Measurements from ENCODE around the gene TTC39C. TPM values are rescaled to one million over a fixed set of nuclear protein-coding genes. Genes with fewer than 3 reads are reported as not detected.
"Not testable (repeated sequence)": the region's sequence is repeated elsewhere in the genome, so short reads cannot be mapped to it uniquely, and the experiment has no call there.

The TTC39C gene
- total and polyA plus RNA-seq, 7 donors: 0.48 to 2.4 (median 1.2) TPM

DNA sequence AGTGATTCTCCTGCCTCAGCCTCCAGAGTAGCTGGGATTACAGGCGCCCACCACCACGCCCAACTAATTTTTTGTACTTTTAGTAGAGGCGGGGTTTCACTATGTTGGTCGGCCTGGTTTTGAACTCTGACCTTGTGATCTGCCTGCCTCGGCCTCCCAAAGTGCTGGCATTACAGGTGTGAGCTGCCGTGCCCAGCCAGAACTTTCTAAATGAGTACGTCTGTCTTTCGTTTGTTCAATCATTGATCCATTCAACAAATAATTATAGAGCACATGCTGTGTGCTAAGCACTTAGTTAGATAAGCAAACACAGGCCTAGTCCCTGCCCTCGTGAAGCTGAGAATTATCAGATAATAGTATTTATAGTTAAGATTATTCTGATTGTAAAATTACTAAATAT lies 56.5 kb downstream of the TTC39C start:
- WGBS, 3 donors: 91 to 93% (median 92%) methylated on average over 9 of the region's 9 CpGs
- peaks cover 7% of the 10 kb centered on the region for H3K4me1 ChIP-seq
- H3K4me3 ChIP-seq: no peak overlapping the region
- no peaks in the 10 kb centered on the region for H3K36me3 ChIP-seq (ENCODE audit: insufficient read depth in 1 of 2, low read depth in 1 of 2)
- TF ChIP-seq, protein P1, sequence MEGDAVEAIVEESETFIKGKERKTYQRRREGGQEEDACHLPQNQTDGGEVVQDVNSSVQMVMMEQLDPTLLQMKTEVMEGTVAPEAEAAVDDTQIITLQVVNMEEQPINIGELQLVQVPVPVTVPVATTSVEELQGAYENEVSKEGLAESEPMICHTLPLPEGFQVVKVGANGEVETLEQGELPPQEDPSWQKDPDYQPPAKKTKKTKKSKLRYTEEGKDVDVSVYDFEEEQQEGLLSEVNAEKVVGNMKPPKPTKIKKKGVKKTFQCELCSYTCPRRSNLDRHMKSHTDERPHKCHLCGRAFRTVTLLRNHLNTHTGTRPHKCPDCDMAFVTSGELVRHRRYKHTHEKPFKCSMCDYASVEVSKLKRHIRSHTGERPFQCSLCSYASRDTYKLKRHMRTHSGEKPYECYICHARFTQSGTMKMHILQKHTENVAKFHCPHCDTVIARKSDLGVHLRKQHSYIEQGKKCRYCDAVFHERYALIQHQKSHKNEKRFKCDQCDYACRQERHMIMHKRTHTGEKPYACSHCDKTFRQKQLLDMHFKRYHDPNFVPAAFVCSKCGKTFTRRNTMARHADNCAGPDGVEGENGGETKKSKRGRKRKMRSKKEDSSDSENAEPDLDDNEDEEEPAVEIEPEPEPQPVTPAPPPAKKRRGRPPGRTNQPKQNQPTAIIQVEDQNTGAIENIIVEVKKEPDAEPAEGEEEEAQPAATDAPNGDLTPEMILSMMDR (IDR thresholded peaks at IDR 0.05): no peak
- intact Hi-C loops (cut with DNase I): no loop called here
- no peak for DNase-seq
- no peaks in the 10 kb centered on the region for H3K9me3 ChIP-seq
- no peak overlapping the region for H3K27ac ChIP-seq
- no peaks in the 10 kb centered on the region for H3K27me3 ChIP-seq (ENCODE audit: insufficient read depth in 3 of 3, low read length in 2 of 3)
- ATAC-seq: no peak

DNA sequence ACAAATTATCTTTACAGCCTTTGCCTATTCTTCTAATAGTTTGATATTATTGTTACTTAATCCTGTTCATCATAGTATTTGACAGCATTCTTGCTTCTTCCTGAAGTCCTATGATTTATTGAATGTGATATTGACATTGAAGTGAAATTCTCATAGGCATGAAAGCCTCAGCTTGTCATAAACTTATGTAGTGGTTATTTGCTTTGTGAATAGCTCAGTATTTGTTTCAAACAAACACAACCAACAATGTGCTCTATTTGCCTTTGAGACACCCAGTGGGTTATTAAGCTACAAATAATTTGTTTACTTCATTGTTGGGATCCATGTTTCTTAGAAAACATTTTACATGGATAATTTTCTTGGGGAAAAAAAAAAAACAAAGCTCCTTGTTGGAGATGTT lies 57.2 kb downstream of the TTC39C start:
- H3K4me3 ChIP-seq: no peak overlapping the region
- H3K27me3 ChIP-seq (ENCODE audit: insufficient read depth in 3 of 3, low read length in 2 of 3): no peaks in the 10 kb centered on the region
- no peak overlapping the region for H3K27ac ChIP-seq
- no peak for ATAC-seq
- no peak for DNase-seq
- no peaks in the 10 kb centered on the region for H3K36me3 ChIP-seq (ENCODE audit: insufficient read depth in 1 of 2, low read depth in 1 of 2)
- peaks cover 10% of the 10 kb centered on the region for H3K4me1 ChIP-seq
- intact Hi-C loops (cut with DNase I): no loop called here
- no peaks in the 10 kb centered on the region for H3K9me3 ChIP-seq
- TF ChIP-seq, protein P1 (IDR thresholded peaks at IDR 0.05): no peak

DNA sequence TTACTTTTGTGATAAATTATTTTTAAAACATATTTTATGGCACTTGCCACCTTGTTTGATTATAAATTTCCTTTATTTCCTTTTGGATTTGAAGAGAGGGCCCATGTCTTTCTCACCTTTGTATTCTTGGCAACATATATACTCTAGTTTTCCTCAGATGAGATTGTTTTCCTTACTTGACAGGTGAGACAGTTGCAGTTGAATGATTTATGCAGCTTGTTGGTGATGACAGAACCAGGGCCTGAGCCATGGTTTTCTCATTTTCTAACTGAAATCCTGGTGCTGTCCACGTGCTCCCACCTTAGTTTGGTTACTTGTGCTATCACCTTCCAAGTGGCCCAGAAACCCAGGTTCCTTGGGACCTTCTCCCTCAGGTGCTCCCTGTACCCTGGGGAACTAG lies 58.2 kb downstream of the TTC39C start:
- ATAC-seq (no peak), DNase-seq (no peak)
- intact Hi-C loops (cut with DNase I): no loop called here
- 83 to 92% (median 86%) methylated on average over 1 of the region's 1 CpG for WGBS, 3 donors
- H3K27me3 ChIP-seq (ENCODE audit: insufficient read depth in 3 of 3, low read length in 2 of 3): no peaks in the 10 kb centered on the region
- TF ChIP-seq, protein P1 (IDR thresholded peaks at IDR 0.05): no peak
- H3K4me1 ChIP-seq: peaks cover 10% of the 10 kb centered on the region
- H3K9me3 ChIP-seq: no peaks in the 10 kb centered on the region
- no peak overlapping the region for H3K27ac ChIP-seq
- H3K4me3 ChIP-seq: no peak overlapping the region
- H3K36me3 ChIP-seq (ENCODE audit: insufficient read depth in 1 of 2, low read depth in 1 of 2): no peaks in the 10 kb centered on the region

DNA sequence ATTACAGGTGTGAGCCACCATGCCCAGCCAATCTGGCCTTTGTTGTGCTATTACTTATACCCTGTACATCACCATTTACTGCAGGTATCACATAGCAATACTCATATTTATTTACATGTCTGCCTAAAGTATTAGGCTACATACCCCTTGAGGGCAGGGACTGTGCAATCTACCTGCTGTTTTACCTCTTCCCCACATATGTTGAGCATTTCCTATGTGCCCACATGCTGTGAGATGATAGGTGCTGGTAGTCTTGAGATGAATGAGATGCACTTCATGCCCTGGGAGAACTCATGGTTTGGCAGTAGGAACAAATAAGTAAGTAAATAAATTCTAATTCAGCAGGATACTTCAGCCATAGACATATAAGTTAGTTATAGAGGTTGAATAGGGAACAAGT lies 59.2 kb downstream of the TTC39C start:
- H3K9me3 ChIP-seq: no peaks in the 10 kb centered on the region
- peaks cover 10% of the 10 kb centered on the region for H3K4me1 ChIP-seq
- H3K36me3 ChIP-seq (ENCODE audit: insufficient read depth in 1 of 2, low read depth in 1 of 2): no peaks in the 10 kb centered on the region
- ATAC-seq: no peak
- TF ChIP-seq, protein P1 (IDR thresholded peaks at IDR 0.05): no peak
- intact Hi-C loops (cut with DNase I): no loop called here
- no peak overlapping the region for H3K4me3 ChIP-seq
- DNase-seq: no peak
- no peaks in the 10 kb centered on the region for H3K27me3 ChIP-seq (ENCODE audit: insufficient read depth in 3 of 3, low read length in 2 of 3)
- H3K27ac ChIP-seq: no peak overlapping the region

DNA sequence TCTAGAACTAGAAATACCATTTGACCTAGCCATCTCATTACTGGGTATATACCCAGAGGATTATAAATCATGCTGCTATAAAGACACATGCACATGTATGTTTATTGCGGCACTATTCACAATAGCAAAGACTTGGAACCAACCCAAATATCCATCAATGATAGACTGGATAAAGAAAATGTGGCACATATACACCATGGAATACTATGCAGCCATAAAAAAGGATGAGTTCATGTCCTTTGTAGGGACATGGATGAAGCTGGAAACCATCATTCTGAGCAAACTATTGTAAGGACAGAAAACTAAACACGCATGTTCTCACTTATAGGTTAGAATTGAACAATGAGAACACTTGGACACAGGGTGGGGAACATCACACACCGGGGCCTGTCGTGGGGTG lies 60.2 kb downstream of the TTC39C start:
- ATAC-seq; H3K9me3 ChIP-seq; H3K27me3 ChIP-seq (ENCODE audit: insufficient read depth in 3 of 3, low read length in 2 of 3); H3K27ac ChIP-seq; H3K4me1 ChIP-seq; H3K36me3 ChIP-seq (ENCODE audit: insufficient read depth in 1 of 2, low read depth in 1 of 2); DNase-seq; intact Hi-C loops (cut with DNase I); H3K4me3 ChIP-seq: not testable (repeated sequence)
- WGBS, 3 donors: 97 to 100% (median 99%) methylated on average over 3 of the region's 4 CpGs
